GM21360 (cell line): ENCODE results near the gene GGTLC2.
"Not testable (repeated sequence)": the region's sequence is repeated elsewhere in the genome, so short reads cannot be mapped to it uniquely, and the experiment has no call there.

Source experiments
- ATAC-seq: cut with Tn5 transposase; IDR thresholded peaks from one replicate; pipeline ENCODE4 v1.9.1; 2021; ENCODE audit warnings: mild to moderate bottlenecking, moderate library complexity; ENCODE audit not compliant: unreplicated experiment

Gene GGTLC2

DNA sequence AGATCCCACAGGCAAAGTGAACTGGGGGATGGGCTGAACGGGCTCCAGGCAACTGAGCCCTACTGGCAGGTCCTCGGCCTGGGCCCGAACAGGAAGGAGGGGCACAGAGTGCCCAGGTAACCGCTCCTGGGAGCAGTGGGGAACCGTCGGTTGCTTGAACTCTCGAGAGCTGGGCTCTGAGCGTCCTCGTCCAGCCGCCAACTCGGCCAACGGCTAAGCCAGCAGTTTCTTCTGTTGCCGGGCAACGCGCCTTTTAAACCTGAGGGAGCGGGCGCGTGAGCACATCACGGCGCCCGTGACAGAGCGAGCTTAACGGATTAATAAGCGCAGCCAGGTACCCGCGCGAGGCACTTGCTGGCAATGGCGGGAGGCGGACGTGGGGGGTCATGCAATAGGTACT lies at the start of gene GGTLC2:
GGTLC2 (plus strand) TSS at position 301 of the 400 bp plus-strand sequence. CDS start 1,732 bp downstream, outside the sequence.
- not testable (repeated sequence) for ATAC-seq

DNA sequence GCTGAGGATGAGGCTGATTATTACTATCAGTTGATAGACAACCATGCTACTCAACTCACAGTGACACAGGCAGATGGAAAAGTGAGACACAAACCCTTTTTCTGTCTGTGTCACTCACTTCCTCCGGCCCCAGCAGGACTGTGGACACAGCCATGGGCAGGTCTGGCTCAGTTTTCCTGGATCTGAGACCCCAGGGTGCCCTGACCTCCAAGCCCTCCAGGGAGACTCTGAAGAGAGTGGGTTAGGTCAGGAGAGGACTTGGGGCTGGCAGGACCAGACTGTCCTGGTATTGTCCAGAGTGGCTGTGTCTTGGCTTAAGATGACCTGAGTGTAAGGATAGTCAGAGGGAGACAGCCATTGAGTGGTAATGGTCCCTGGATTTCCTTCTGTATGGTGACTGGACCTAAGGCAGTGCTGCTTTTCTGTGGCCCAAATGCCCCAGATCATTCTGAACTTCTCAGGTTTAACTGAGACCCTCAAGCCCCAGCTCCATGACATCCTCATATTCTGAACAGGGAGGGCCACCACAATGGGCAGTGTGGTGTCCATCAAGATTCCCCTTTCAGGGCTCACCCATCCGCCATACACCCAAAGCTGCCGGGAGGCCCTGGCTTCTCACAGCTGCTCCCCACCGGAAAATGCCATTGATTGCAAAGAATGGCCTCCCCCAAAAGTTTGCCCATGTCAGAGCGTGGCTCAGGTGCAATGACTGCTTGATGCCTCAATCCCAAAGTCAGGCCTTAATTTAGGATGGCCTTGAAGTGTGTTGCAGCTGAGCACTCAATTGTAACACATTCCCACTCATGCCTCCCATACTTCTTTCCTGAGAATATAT lies 49.2 kb upstream of the GGTLC2 start:
- ATAC-seq, result no peak

DNA sequence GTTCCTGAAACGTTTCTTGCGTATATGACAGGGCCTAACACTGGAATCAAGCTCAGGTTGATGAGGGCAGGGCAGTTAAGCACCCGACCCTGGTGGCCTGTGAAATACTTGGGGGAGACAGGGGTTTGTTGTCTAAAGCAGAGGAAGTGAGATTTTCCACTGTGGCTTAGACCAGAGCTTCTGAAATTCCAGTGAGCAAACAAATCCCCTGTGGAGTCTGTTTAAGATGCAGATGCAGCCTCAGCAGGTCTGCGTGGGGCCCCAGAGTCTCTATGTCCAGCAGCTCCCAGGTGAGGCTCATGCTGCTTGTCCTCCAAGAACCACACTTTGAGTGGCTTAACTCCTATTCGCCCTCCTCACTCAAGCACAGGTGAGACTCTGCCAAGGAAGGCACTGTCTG lies 46.3 kb upstream of the GGTLC2 start:
- no peak for ATAC-seq

GRCh38 chr22:22599248-22599647 lies 45.2 kb upstream of the GGTLC2 start:
- no peak for ATAC-seq

DNA sequence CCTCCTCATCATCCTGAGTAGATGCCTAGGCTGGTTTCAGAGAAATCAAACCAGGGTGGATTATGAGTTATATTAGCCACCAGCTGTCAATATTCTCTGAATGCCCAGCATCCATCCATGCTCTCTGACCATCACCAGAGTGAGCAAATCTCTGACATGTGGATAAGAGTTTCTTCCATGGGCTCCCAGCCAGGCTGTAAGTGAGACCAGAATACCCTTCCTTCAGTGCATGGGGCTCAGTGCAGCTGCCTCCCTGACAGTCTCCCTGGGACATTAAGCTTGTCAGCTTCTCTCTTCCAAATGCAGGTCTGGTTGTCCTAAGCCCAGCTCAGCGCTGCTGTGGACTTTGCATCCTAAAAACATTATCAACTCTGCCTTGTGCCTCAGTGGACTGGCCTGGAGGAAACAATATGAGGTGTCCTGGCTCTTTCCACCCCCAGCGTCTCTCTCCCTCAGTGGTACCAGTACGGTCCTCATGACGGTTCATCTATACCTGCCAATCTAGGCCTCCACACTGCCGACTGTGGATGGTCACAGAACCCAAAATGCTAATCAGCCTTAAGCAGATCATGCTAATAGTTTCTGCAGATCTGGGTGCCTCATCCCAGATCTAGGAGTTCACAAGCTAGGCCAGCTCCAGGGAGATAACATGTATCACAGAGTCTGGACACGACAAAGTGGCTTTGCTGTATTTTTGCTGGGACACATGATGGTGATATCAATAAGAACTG lies 43.7 kb upstream of the GGTLC2 start:
- ATAC-seq, result no peak

GRCh38 chr22:22603470-22603947 lies 40.9 kb upstream of the GGTLC2 start:
- no peak for ATAC-seq

GRCh38 chr22:22604326-22605073 lies 39.9 kb upstream of the GGTLC2 start:
- ATAC-seq, result no peak

- ATAC-seq, result no peak
Measured at GRCh38 chr22:22605074-22605404, 39.4 kb upstream of the GGTLC2 start.

DNA sequence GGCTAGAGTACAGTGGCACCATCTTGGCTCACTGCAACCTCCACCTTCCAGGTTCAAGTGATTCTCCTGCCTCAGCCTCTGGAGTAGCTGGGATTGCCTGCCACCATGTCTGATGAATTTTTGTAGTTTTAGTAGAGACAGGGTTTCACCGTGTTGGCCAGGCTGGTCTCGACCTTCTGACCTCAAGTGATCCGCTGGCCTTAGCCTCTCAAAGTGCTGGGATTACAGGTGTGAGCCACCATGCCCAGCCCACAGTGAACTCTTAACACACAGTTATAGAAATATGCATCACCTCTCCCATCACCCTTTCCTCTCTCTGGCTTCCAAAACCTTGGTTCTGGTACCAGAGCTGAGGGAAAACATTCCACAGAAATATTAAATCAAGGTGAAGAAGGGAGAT lies 36.4 kb upstream of the GGTLC2 start:
- not testable (repeated sequence) for ATAC-seq

DNA sequence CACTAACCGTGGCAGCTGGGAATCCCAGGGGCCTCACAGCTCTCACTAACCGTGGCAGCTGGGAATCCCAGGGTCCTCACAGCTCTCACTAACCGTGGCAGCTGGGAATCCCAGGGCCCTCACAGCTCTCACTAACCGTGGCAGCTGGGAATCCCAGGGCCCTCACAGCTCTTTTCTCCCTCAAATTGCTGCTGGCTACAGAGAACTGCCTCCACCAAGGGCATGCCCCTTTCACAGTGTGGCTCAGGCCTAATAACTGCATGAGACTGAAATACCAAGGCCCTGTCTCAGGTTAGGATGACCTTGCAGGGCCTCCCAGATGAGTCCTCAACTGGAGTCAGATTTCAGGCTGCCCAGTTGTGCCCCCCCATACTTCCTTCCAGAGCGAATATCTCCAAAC lies 35.1 kb upstream of the GGTLC2 start:
- ATAC-seq, result no peak

DNA sequence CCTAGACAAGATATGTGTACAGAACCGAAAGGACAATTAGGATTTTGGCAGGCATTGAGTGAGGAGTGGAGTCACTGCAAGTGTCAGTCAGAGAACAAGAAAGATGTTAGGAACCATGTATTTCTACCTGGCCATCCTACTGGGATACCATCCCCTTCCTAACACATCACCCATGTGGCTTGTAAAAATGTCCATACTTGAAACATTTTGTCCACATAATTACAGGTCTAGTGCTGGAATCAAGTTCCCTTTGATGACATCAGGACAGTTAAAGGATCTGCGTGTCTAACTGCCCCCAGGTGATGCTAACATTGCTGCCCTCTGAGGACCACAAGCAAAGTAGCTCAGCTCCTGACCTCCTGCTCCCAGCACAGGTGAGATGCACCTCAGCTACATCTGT lies 31.9 kb upstream of the GGTLC2 start:
- ATAC-seq, result no peak

DNA sequence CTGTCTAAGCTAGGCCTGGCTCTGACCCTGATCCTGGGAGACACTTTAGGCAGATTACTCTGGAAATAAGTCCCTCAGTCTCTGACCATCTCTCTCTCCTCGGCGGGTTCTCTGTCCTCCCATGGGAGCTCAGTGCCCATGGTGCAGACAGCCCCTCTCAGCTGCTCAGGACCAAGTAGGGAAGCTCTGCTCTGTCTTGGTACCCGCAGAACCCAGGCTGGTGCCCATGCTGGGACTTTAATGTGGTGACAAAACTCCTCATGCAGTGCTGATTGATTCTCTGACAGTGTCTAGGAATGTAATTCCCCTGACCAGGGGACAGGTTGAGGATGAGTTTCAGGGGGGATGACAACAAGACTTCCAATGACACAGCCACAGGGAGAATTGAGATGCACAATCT lies 30.3 kb upstream of the GGTLC2 start:
- no peak for ATAC-seq

DNA sequence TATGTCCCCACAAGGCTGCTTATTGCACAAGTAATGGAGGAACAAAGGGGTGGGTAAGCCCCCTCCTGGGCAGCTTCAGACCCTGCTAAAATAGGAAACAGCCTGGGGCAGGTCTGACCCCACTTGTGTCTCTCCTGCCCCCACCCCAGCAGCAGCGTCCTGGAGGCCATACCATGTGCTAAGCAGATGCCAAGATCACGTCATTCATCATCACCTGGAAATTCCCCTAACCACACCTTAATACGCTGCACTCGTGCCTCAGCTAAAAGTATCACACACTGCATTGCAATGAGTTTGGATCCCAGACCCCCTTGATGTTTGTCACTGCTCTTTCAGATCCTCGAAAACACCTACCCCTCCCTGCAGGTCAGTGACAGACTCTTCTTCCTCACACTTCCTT lies 27.8 kb upstream of the GGTLC2 start:
- no peak for ATAC-seq

GRCh38 chr22:22618448-22618847 lies 26.0 kb upstream of the GGTLC2 start:
- no peak for ATAC-seq

DNA sequence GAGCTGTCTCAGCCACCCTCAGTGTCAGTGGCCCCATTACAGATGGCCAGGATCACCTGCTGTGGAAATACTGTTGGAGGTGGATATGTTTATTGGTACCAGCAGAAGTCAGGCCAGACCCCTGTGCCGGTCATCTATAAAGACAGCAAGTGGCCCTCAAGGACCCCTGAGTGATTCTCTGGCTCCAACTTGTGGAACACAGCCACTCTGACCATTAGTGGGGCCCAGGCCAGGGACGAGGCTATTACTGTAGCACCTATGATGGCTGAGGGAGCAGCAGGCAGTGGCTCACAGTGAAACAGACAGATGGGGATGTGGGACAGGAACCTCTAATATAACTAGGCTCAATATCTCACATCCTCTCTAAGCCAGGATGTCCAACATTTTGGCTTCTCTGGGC lies 25.5 kb upstream of the GGTLC2 start:
- ATAC-seq, result no peak

GRCh38 chr22:22619765-22620414 lies 24.5 kb upstream of the GGTLC2 start:
- ATAC-seq, result no peak

DNA sequence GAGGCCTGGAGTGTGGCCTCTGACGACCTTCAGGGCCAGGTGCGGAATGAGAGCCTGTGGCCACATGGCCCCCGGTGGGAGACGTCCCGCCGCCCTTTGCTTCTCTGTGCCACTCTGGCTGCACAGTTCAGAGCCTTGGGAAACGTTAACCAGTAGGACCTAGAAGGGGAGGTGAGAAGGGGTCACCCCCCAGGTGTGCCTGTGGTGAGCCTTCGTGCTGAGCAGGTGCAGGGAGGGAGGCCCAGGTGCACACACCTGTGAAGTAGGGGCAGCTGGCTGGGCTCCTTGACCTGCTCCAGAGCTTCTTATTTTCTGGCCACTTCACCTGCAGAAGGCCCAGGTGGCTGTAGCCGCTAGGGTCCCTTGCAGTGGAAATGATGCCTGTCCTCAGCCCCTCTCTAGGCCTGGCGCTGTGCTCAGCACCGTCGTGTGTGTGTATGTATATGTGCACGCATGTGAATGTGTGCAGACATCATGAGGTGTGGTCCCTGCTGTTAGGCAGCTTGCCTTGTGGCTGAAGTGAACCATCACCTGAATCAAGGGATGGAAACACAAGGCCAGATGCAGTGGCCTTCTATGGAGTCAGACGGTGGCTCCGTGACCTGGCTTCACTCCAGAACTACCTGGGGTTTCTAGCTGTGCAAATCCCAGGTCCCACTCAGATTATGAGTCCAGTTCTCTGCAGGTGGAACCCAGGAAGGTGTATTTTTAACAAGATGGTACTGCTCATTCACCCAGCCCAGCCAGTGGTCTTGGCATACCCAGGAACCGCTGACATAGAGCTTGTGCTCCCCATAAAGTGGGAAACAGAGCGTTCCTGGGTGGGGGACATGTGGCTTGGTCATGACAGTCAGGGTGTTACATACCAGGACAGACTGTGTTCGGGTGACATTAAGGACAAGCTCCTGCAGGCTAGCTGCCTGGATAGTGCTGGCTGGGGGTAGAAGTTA lies 15.6 kb upstream of the GGTLC2 start:
- not testable (repeated sequence) for ATAC-seq

- ATAC-seq, result not testable (repeated sequence)
Measured at GRCh38 chr22:22631223-22631652, 13.2 kb upstream of the GGTLC2 start.

DNA sequence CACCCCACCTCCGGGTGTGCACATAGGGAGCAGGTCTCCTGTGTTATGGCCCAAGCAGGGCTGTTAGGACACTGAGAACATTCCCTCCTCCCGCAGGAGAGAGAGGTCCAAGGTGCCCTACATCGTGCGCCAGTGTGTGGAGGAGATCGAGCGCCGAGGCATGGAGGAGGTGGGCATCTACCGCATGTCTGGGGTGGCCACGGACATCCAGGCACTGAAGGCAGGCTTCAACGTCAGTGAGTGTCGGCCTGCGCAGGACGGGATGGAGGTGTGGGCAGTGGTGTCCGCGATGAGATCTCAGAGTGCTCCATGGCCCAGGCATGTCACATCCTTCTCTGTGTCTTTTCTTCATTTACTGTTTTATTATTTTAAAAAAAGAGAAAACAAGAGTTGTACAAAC lies 12.2 kb upstream of the GGTLC2 start:
- ATAC-seq, result not testable (repeated sequence)

GRCh38 chr22:22633533-22633932 lies 10.9 kb upstream of the GGTLC2 start:
- ATAC-seq, result not testable (repeated sequence)
